GM12874 (cell line): Measurements from ENCODE around the gene PALS1.

Experiments
- CTCF ChIP-seq: IDR thresholded peaks from 2 replicates; pipeline ENCODE4 v1.5.1; 2011; ENCODE audit warnings: low read depth, mild to moderate bottlenecking, control low read depth, low read length, moderate library complexity; ENCODE audit not compliant: insufficient read depth

Gene PALS1

GRCh38 chr14:67221248-67221981, 19.8 kb upstream of the PALS1 start:
- TF ChIP-seq CTCF, result no peak

DNA sequence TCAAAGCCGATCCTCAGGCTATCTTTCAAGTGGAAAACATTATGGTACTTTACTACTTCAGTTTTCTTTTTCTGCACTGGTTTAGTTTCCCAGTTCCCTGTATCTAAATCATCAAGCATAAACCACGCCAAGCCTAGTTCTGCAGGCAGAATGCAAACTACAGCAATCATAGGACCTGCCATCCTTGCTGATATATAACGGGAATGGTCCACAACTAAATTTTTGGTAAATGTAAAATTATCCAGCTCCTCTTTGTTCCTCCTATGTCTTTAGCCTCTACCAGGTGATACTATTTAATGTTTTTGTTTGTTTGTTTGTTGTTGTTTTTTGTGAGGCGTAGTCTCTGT, 19.3 kb upstream of the PALS1 start:
- TF ChIP-seq CTCF, result no peak

DNA sequence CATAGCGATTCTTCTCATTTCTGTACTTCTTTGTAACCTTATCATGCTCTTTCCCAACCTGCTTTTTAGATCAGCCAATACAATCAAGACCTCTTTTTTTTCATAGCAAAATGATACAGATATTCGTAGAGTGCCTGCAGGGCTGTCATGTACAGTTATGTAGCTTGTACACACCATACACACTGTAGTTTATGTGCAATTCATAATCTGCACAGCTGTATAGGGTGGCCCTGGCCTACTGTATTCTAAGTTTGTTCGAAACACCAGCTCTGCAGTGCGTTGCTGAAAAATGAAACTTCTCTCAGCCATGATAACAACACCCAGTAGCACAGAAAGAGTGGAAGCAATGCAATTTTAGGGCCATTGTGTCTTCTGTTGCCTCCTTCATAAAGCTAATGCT, 15.7 kb upstream of the PALS1 start:
- no peak for TF ChIP-seq CTCF

DNA sequence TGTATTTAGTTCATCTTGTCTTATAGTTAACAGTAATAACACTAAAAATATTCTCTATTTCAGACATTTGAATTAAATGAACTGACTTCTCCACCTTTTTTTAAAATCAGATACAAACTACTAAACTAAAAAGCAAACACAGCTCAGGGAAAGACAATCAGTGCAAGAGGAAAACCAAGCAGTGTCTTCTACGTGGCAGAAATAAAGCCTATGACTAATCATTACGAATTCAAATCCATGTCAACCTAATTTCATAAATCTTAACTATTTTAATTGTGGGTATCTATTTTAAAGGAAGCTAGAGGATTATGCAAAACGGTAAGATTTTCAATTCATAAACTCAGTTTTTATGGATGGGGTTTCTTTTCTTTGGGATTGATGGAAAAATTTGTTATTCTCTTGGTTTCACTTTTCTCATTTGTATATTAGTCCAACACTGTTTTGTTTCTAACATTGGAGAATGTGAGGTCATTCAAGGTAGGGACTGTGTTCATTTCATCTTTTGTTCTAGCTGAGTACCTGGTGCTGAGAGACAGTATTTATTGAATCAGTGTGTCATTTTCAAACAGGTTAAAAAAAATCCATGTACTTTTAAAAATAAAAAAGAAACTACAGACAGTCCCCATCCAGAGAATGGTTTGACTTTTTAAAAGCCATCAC, 12.8 kb upstream of the PALS1 start:
- TF ChIP-seq CTCF, result no peak

GRCh38 chr14:67232066-67232465, 9.2 kb upstream of the PALS1 start:
- TF ChIP-seq CTCF, result no peak

- TF ChIP-seq CTCF, result no peak
These were observed 8.6 kb upstream of the PALS1 start for GRCh38 chr14:67232621-67233020.

DNA sequence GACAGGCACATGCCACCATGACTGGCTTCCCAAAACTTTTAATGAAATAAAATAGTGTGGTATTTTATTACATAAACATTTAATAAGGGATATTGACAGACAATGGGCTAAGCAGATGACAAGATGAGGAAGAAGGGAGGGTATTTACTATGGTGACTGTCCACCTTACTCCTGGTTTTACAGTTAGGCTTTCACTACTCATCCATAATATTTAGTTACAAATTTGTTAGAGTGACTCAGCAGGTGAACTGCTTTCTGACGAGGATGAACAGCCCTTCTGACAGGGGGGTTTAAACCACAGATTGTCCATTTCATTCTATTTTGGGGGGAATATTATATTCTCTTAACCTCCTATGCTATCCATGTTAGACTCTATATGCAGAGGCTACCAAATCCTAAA, 3.6 kb upstream of the PALS1 start:
- TF ChIP-seq CTCF, result no peak
